B cell (primary cell): Measurements from ENCODE around the gene SENP1. TPM values are rescaled to one million over a fixed set of nuclear protein-coding genes. Genes with fewer than 3 reads are reported as not detected.

Source experiments
- ATAC-seq: fragments of 200-7000 bp; cut with Tn5 transposase; one replicate; pipeline ENCODE4 v1.10.0; 2021; ENCODE audit warnings: low read depth, mild to moderate bottlenecking, moderate number of reproducible peaks, moderate library complexity
- CTCF ChIA-PET: fragments of 350-600 bp; sonication (Branson Sonifier 250); formaldehyde crosslinking; loops from one replicate; lab custom pipeline; 2021; ENCODE audit warnings: antibody characterized with exemption, inconsistent platforms; lab: Charles Lee
- POLR2A ChIA-PET: fragments of 350-600 bp; sonication (Branson Sonifier 250); formaldehyde crosslinking; loops from one replicate; lab custom pipeline; 2021; ENCODE audit warnings: antibody characterized with exemption; lab: Charles Lee
- DNase-seq: peaks from one replicate; pipeline ENCODE4 v3.0.0; 2013
- H2AFZ ChIP-seq: 2 replicates; pipeline ENCODE4 v1.6.1; 2012; ENCODE audit warnings: mild to moderate bottlenecking, low read depth, low read length; ENCODE audit not compliant: insufficient read depth, poor library complexity, severe bottlenecking
- H3K27ac ChIP-seq, 2 donors: 1 replicate in 1 of 2; 2 replicates in 1 of 2; pipeline ENCODE4 v1.5.1; 2012 to 2013; ENCODE audit warnings: low read length in 2 of 2, mild to moderate bottlenecking in 2 of 2, moderate library complexity in 1 of 2
- H3K27me3 ChIP-seq, 4 experiments: fragments of 200-600 bp in 1 of 4; sonication (generic) in 1 of 4; replicated peaks in 1 of 4; 1 replicate in 2 of 4; 2 replicates in 2 of 4; pipeline versions ENCODE4 v1.6.1 to v1.7.0; 2013 to 2016; ENCODE audit warnings: low read length in 3 of 4, mild to moderate bottlenecking in 2 of 4, mixed read lengths in 1 of 4, moderate library complexity in 1 of 4; ENCODE audit not compliant: insufficient read depth in 4 of 4, control insufficient read depth in 3 of 4; ENCODE audit errors: control extremely low read depth in 1 of 4
- H3K36me3 ChIP-seq, 2 experiments: replicated peaks in 1 of 2; 1 replicate in 1 of 2; 2 replicates in 1 of 2; pipeline versions ENCODE4 v1.6.1 to v1.7.1; 2013; ENCODE audit warnings: low read length in 1 of 2; ENCODE audit not compliant: insufficient read depth in 2 of 2, control insufficient read depth in 1 of 2; ENCODE audit errors: control extremely low read depth in 1 of 2, extremely low read depth in 1 of 2
- H3K4me1 ChIP-seq, 2 donors: fragments of 200-600 bp in 1 of 2; sonication (generic) in 1 of 2; 1 replicate in 1 of 2; 2 replicates in 1 of 2; pipeline versions ENCODE4 v1.5.1 to v1.6.1; 2013 to 2017; ENCODE audit warnings: low read length in 2 of 2; ENCODE audit not compliant: control insufficient read depth in 2 of 2, insufficient read depth in 2 of 2
- H3K4me2 ChIP-seq: replicated peaks from 2 replicates; pipeline ENCODE3; 2012; ENCODE audit warnings: mild to moderate bottlenecking, low read depth, low read length; ENCODE audit not compliant: poor library complexity, severe bottlenecking
- H3K4me3 ChIP-seq, 5 experiments: fragments of 200-600 bp in 1 of 5; sonication (generic) in 1 of 5; 1 replicate in 3 of 5; 2 replicates in 2 of 5; pipeline versions ENCODE4 v1.5.1 to v1.7.0; 2011 to 2016; ENCODE audit warnings: low read length in 4 of 5, mild to moderate bottlenecking in 4 of 5, low read depth in 2 of 5, control low read depth in 1 of 5, moderate library complexity in 1 of 5; ENCODE audit not compliant: insufficient read depth in 1 of 5; ENCODE audit errors: control extremely low read depth in 1 of 5, extremely low read depth in 1 of 5
- H3K79me2 ChIP-seq: fragments of 200-600 bp; sonication (generic); one replicate; pipeline ENCODE4 v1.6.0; 2016; ENCODE audit warnings: low read length; ENCODE audit not compliant: control insufficient read depth, insufficient read depth
- H3K9ac ChIP-seq: fragments of 200-600 bp; sonication (generic); 2 replicates; pipeline ENCODE4 v1.6.1; 2017; ENCODE audit warnings: mild to moderate bottlenecking, low read length, moderate library complexity
- H3K9me3 ChIP-seq, 3 donors: one replicate each; pipeline versions ENCODE4 v1.6.1 to v1.7.1; 2013; ENCODE audit warnings: low read length in 2 of 3; ENCODE audit not compliant: control insufficient read depth in 2 of 3, insufficient read depth in 1 of 3; ENCODE audit errors: control extremely low read depth in 1 of 3
- H4K20me1 ChIP-seq: 2 replicates; pipeline ENCODE4 v1.6.0; 2012; ENCODE audit warnings: mild to moderate bottlenecking, low read length; ENCODE audit not compliant: insufficient read depth, control insufficient read depth, poor library complexity, severe bottlenecking
- H3K27ac Mint-ChIP-seq: one replicate; pipeline ENCODE4 v1.8.0; 2021; ENCODE audit warnings: mixed read lengths
- H3K27me3 Mint-ChIP-seq: one replicate; pipeline ENCODE4 v1.8.0; 2021; ENCODE audit warnings: mixed read lengths
- H3K4me1 Mint-ChIP-seq: one replicate; pipeline ENCODE4 v1.8.0; 2021; ENCODE audit warnings: mixed read lengths
- H3K4me3 Mint-ChIP-seq: one replicate; pipeline ENCODE4 v1.8.0; 2021; ENCODE audit warnings: mixed read lengths
- H3K9me3 Mint-ChIP-seq: one replicate; pipeline ENCODE4 v1.8.0; 2022; ENCODE audit warnings: mixed read lengths; ENCODE audit not compliant: insufficient read depth
- EZH2 ChIP-seq: IDR thresholded peaks from 2 replicates; pipeline ENCODE4 v1.6.1; 2012; ENCODE audit warnings: borderline replicate concordance, low read depth, mild to moderate bottlenecking, moderate library complexity, low read length; ENCODE audit not compliant: insufficient read depth, poor library complexity, severe bottlenecking
- WGBS: methylation state at CpG from one replicate; pipeline ENCODE4 v1.1.5; 2013; ENCODE audit warnings: missing lambda C conversion rate; ENCODE audit not compliant: insufficient coverage; 5-methylcytosine and 5-hydroxymethylcytosine counted together
- intact Hi-C: fragments of 100-400 bp; cut with micrococcal nuclease; formaldehyde crosslinking; loops from one replicate; pipeline ENCODE4 v1.10.0; 2022
- polyA plus RNA-seq: library from polyadenylated mRNA; depleted of rRNA; stranded (reverse); fragments of >200 nt; gene quantifications from 2 replicates; pipeline ENCODE4 v1.2.3, GENCODE V29; 2012
- total RNA-seq, 2 donors: library from RNA; stranded (reverse); fragments of 120-200 nt in 1 of 2; gene quantifications; 1 replicate in 1 of 2; 2 replicates in 1 of 2; pipeline versions ENCODE4 v1.2.3 to v1.2.4, GENCODE V29; 2013 to 2022
- TF ChIP-seq, protein P1 (sequence below): fragments of 200-600 bp; IDR thresholded peaks from one replicate; pipeline ENCODE4 v1.8.0; 2022; ENCODE audit warnings: antibody characterized with exemption, mild to moderate bottlenecking

Gene SENP1
- total and polyA plus RNA-seq, 2 donors (not counting 1 experiment from before 2014, with no cell fraction given) = 7.3 to 44.8 TPM

DNA sequence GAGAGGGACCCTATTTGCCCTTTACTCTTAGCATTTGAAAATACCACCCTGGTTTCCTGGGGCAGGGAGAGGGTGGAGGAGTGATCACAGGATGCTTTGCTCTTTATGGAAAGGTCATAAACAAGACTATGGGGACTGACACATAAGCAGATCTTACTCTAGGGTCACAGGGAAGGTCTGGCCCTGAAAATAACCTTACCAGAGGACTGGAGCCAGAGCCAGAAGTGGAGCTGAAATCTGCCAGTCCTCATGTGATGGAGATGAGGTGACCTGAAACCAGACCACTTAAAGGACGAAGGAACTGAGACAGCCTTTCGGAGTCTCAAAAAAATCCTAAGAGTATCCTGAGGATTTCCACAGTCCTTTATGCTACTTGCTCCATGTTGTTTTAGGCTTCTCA, 25.6 kb upstream of the SENP1 start:
- Histone ChIP-seq H3K36me3 (peaks cover 0 to 63% of the 10 kb centered on the region in 2 experiments), H3K27me3 (no peaks in the 10 kb centered on the region), H4K20me1 (no peaks in the 10 kb centered on the region), H3K79me2 (no peaks in the 10 kb centered on the region), H3K27ac (no peak overlapping the region), H3K4me3 (no peak overlapping the region), H3K4me2 (no peak overlapping the region), H3K9ac (no peak overlapping the region), H3K9me3 (no peaks in the 10 kb centered on the region), H2AFZ (no peak overlapping the region), H3K4me1 (no peaks in the 10 kb centered on the region)
- Mint-ChIP-seq H3K27me3 (no peaks in the 10 kb centered on the region), H3K27ac (no peak overlapping the region), H3K4me1 (no peaks in the 10 kb centered on the region), H3K4me3 (no peak overlapping the region), H3K9me3 (no peaks in the 10 kb centered on the region)
- intact Hi-C loops = no loop called here
- TF ChIP-seq EZH2 = no peak
- TF ChIP-seq, protein P1, sequence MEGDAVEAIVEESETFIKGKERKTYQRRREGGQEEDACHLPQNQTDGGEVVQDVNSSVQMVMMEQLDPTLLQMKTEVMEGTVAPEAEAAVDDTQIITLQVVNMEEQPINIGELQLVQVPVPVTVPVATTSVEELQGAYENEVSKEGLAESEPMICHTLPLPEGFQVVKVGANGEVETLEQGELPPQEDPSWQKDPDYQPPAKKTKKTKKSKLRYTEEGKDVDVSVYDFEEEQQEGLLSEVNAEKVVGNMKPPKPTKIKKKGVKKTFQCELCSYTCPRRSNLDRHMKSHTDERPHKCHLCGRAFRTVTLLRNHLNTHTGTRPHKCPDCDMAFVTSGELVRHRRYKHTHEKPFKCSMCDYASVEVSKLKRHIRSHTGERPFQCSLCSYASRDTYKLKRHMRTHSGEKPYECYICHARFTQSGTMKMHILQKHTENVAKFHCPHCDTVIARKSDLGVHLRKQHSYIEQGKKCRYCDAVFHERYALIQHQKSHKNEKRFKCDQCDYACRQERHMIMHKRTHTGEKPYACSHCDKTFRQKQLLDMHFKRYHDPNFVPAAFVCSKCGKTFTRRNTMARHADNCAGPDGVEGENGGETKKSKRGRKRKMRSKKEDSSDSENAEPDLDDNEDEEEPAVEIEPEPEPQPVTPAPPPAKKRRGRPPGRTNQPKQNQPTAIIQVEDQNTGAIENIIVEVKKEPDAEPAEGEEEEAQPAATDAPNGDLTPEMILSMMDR = no peak
- 100% methylated on average over 1 of the region's 2 CpGs for WGBS
- ATAC-seq = no peak
- POLR2A ChIA-PET = no interaction called here
- no peak for DNase-seq
- CTCF ChIA-PET = no interaction called here

DNA sequence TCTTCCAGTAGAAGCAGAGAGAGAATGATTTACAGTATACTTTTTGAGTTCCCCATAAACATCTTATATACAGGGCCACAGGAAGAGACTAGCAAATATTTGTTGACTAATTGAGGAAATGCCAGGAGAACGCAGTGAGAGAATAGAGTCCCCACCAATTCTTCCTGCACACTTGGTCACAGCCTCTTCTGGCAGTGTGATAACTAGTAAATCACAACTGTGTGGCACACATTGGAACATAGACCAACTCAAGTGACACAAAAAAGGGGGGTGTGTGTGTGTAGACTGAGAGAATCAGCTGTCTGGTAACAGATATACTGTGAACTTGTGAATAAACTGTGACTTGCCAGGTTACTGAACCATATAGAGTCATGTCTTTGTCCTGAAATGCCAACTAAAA, 23.5 kb upstream of the SENP1 start:
- H3K4me1 ChIP-seq = no peaks in the 10 kb centered on the region
- ChIA-PET POLR2A (no interaction called here), CTCF (interaction anchor here (0.8 kb wide), 1 partner anchor 24 kb away, joined by 3 read pairs; the partner anchor contains the start of gene SENP1)
- Mint-ChIP-seq H3K9me3 (no peaks in the 10 kb centered on the region), H3K27ac (no peak overlapping the region), H3K4me3 (no peak overlapping the region), H3K27me3 (no peaks in the 10 kb centered on the region), H3K4me1 (no peaks in the 10 kb centered on the region)
- no peak for TF ChIP-seq EZH2
- TF ChIP-seq, protein P1 = no peak
- no peak overlapping the region for H3K27ac ChIP-seq
- no peak overlapping the region for H3K4me3 ChIP-seq
- H3K4me2 ChIP-seq = no peak overlapping the region
- ATAC-seq (no peak), DNase-seq (no peak)
- no peaks in the 10 kb centered on the region for H3K9me3 ChIP-seq
- H2AFZ ChIP-seq = no peak overlapping the region
- intact Hi-C loops = no loop called here
- H3K36me3 ChIP-seq = peaks cover 0 to 53% of the 10 kb centered on the region in 2 experiments
- H4K20me1 ChIP-seq = no peaks in the 10 kb centered on the region
- no CpG with 5 or more reads among the region's 1 CpG for WGBS
- H3K9ac ChIP-seq = no peak overlapping the region
- no peaks in the 10 kb centered on the region for H3K79me2 ChIP-seq
- no peaks in the 10 kb centered on the region for H3K27me3 ChIP-seq
